Endometrial microvascular endothelial cells (primary cell): ENCODE measurements around the gene ST8SIA4. TPM values are rescaled to one million over a fixed set of nuclear protein-coding genes. Genes with fewer than 3 reads are reported as not detected.

ENCODE experiments used
- in situ Hi-C: cut with HindIII; loops from 2 replicates; pipeline ENCODE4 v1.10.0; 2017; ENCODE audit warnings: low sequenced_read_pairs, low pct_unique_long_range_greater_than_20kb; ENCODE audit errors: inconsistent ontology term
- total RNA-seq: library from RNA; depleted of rRNA; stranded (reverse); fragments of >200 nt; gene quantifications from one replicate; pipeline ENCODE4 v1.2.3, GENCODE V29; 2015; ENCODE audit errors: inconsistent ontology term

Gene ST8SIA4
- total RNA-seq, 1 donor from 2014 or later = 0.46 TPM

GRCh38 chr5:100840789-100841188, 62.3 kb downstream of the ST8SIA4 start:
- in situ Hi-C loops = loop anchor here (10.0 kb wide), 1 partner anchor 64 kb away; the partner anchor contains the start of gene ST8SIA4

- in situ Hi-C loops = loop anchor here (10.0 kb wide), 1 partner anchor 64 kb away; the partner anchor contains the start of gene ST8SIA4
Observed at GRCh38 chr5:100840370-100840769, 62.7 kb downstream of the ST8SIA4 start.

GRCh38 chr5:100838048-100838473, 65.0 kb downstream of the ST8SIA4 start:
- in situ Hi-C loops = no loop called here

- in situ Hi-C loops = no loop called here
Observed at GRCh38 chr5:100834519-100834918, 68.6 kb downstream of the ST8SIA4 start.

- in situ Hi-C loops = no loop called here
Observed at GRCh38 chr5:100832252-100833230, 70.5 kb downstream of the ST8SIA4 start.

- in situ Hi-C loops = no loop called here
Observed at GRCh38 chr5:100828898-100829356, 74.2 kb downstream of the ST8SIA4 start.

- in situ Hi-C loops = no loop called here
Observed at GRCh38 chr5:100828071-100828897, 74.8 kb downstream of the ST8SIA4 start.

- in situ Hi-C loops = no loop called here
Observed at GRCh38 chr5:100827481-100827889, 75.6 kb downstream of the ST8SIA4 start.

GRCh38 chr5:100826133-100826532, 76.9 kb downstream of the ST8SIA4 start:
- in situ Hi-C loops = no loop called here

GRCh38 chr5:100824635-100825034, 78.4 kb downstream of the ST8SIA4 start:
- in situ Hi-C loops = no loop called here

GRCh38 chr5:100823812-100824211, 79.3 kb downstream of the ST8SIA4 start:
- in situ Hi-C loops = no loop called here

- in situ Hi-C loops = no loop called here
Observed at GRCh38 chr5:100821751-100822150, 81.3 kb downstream of the ST8SIA4 start.

- in situ Hi-C loops = no loop called here
Observed at GRCh38 chr5:100818340-100818739, 84.7 kb downstream of the ST8SIA4 start.

- in situ Hi-C loops = no loop called here
Observed at GRCh38 chr5:100803397-100803796, 99.7 kb downstream of the ST8SIA4 start.

GRCh38 chr5:100802208-100802607, 100.9 kb downstream of the ST8SIA4 start:
- in situ Hi-C loops = no loop called here

- in situ Hi-C loops = no loop called here
Observed at GRCh38 chr5:100800562-100800961, 102.5 kb downstream of the ST8SIA4 start.

GRCh38 chr5:100799166-100799565, 103.9 kb downstream of the ST8SIA4 start:
- in situ Hi-C loops = no loop called here

GRCh38 chr5:100797861-100798260, 105.2 kb downstream of the ST8SIA4 start:
- in situ Hi-C loops = no loop called here

- in situ Hi-C loops = no loop called here
Observed at GRCh38 chr5:100796851-100797250, 106.2 kb downstream of the ST8SIA4 start.
